GM23338 (cell line): ENCODE results near the gene CT45A10.
"Not testable (repeated sequence)": the region's sequence is repeated elsewhere in the genome, so short reads cannot be mapped to it uniquely, and the experiment has no call there.

Source experiments
- CREB1 ChIP-seq: fragments of 250-450 bp; sonication (Bioruptor Pico); IDR thresholded peaks from 2 replicates; pipeline ENCODE4 v1.5.0; 2020; ENCODE audit warnings: low read depth, mild to moderate bottlenecking, moderate library complexity
- EZH2 ChIP-seq: fragments of 200-600 bp; sonication (generic); IDR thresholded peaks from one replicate; pipeline ENCODE4 v1.8.0; 2017; ENCODE audit warnings: antibody characterized with exemption, mild to moderate bottlenecking, low read depth; ENCODE audit not compliant: unreplicated experiment
- EZH2phosphoT487 ChIP-seq: fragments of 200-600 bp; sonication (generic); IDR thresholded peaks from one replicate; pipeline ENCODE4 v1.8.1; 2018; ENCODE audit warnings: antibody characterized with exemption; ENCODE audit not compliant: unreplicated experiment
- JUNB ChIP-seq: IDR thresholded peaks from one replicate; pipeline ENCODE4 v1.6.1; 2016; ENCODE audit warnings: antibody characterized with exemption; ENCODE audit not compliant: unreplicated experiment
- NANOG ChIP-seq: IDR thresholded peaks from 2 replicates; pipeline ENCODE4 v1.6.1; 2016; ENCODE audit warnings: antibody characterized with exemption, borderline replicate concordance
- POLR2AphosphoS5 ChIP-seq: IDR thresholded peaks from 2 replicates; pipeline ENCODE4 v1.6.1; 2016; ENCODE audit warnings: antibody characterized with exemption, low read depth
- STAT1 ChIP-seq: IDR thresholded peaks from one replicate; pipeline ENCODE4 v1.6.1; 2016; ENCODE audit warnings: antibody characterized with exemption; ENCODE audit not compliant: unreplicated experiment
- ZNF114 ChIP-seq: fragments of 250-450 bp; sonication (Bioruptor Pico); IDR thresholded peaks from 2 replicates; pipeline ENCODE4 v1.5.0; 2020; ENCODE audit warnings: mild to moderate bottlenecking, moderate library complexity
- TF ChIP-seq, protein P1 (sequence below), 2 experiments: fragments of 200-600 bp in 1 of 2; sonication (generic) in 1 of 2; conservative IDR thresholded peaks; 2 replicates each; pipeline versions ENCODE4 v1.5.1 to v1.6.1; 2016 to 2017; ENCODE audit warnings: antibody characterized with exemption in 2 of 2, low read depth in 2 of 2, mild to moderate bottlenecking in 2 of 2, moderate library complexity in 1 of 2
- TF ChIP-seq, protein P2 (sequence below): IDR thresholded peaks from one replicate; pipeline ENCODE4 v1.6.1; 2018; ENCODE audit warnings: antibody characterized with exemption; ENCODE audit not compliant: unreplicated experiment
- TF ChIP-seq, protein P3 (sequence below): IDR thresholded peaks from 2 replicates; pipeline ENCODE4 v1.6.1; 2016; ENCODE audit warnings: antibody characterized with exemption
- TF ChIP-seq, protein P4 (sequence below): fragments of 250-450 bp; sonication (Bioruptor Pico); IDR thresholded peaks from 2 replicates; pipeline ENCODE4 v1.5.0; 2020; ENCODE audit warnings: mild to moderate bottlenecking, moderate library complexity

DNA sequence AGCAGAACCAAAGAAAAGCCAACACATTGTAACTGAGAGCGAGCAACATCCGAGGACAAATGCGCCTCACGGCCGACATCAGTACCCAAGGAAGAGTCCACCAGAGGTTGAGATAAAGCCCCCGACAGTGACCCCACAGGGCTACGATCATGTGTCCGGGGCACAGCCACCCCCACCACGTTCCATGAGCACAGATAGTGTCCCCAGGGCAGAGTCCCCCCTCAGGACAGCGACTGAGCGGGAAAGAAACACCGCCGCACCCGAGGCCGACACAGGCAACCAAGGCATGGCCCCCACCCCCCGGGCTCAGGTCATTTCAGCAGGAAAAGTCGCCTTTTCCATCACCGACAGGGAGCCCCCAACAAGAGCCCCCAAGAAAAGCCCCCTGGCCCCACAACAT, 5.0 kb downstream of the CT45A10 start:
- TF ChIP-seq, protein P1, sequence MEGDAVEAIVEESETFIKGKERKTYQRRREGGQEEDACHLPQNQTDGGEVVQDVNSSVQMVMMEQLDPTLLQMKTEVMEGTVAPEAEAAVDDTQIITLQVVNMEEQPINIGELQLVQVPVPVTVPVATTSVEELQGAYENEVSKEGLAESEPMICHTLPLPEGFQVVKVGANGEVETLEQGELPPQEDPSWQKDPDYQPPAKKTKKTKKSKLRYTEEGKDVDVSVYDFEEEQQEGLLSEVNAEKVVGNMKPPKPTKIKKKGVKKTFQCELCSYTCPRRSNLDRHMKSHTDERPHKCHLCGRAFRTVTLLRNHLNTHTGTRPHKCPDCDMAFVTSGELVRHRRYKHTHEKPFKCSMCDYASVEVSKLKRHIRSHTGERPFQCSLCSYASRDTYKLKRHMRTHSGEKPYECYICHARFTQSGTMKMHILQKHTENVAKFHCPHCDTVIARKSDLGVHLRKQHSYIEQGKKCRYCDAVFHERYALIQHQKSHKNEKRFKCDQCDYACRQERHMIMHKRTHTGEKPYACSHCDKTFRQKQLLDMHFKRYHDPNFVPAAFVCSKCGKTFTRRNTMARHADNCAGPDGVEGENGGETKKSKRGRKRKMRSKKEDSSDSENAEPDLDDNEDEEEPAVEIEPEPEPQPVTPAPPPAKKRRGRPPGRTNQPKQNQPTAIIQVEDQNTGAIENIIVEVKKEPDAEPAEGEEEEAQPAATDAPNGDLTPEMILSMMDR (conservative IDR thresholded peaks at IDR 0.05; ENCODE audit: low read depth in 2 of 2), result not testable (repeated sequence)
- not testable (repeated sequence) for TF ChIP-seq CREB1 (CRISPR knock-in tag); EZH2; POLR2AphosphoS5; JUNB; EZH2phosphoT487; STAT1; NANOG; ZNF114 (CRISPR knock-in tag)
- TF ChIP-seq, protein P2, sequence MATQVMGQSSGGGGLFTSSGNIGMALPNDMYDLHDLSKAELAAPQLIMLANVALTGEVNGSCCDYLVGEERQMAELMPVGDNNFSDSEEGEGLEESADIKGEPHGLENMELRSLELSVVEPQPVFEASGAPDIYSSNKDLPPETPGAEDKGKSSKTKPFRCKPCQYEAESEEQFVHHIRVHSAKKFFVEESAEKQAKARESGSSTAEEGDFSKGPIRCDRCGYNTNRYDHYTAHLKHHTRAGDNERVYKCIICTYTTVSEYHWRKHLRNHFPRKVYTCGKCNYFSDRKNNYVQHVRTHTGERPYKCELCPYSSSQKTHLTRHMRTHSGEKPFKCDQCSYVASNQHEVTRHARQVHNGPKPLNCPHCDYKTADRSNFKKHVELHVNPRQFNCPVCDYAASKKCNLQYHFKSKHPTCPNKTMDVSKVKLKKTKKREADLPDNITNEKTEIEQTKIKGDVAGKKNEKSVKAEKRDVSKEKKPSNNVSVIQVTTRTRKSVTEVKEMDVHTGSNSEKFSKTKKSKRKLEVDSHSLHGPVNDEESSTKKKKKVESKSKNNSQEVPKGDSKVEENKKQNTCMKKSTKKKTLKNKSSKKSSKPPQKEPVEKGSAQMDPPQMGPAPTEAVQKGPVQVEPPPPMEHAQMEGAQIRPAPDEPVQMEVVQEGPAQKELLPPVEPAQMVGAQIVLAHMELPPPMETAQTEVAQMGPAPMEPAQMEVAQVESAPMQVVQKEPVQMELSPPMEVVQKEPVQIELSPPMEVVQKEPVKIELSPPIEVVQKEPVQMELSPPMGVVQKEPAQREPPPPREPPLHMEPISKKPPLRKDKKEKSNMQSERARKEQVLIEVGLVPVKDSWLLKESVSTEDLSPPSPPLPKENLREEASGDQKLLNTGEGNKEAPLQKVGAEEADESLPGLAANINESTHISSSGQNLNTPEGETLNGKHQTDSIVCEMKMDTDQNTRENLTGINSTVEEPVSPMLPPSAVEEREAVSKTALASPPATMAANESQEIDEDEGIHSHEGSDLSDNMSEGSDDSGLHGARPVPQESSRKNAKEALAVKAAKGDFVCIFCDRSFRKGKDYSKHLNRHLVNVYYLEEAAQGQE, result not testable (repeated sequence)
- TF ChIP-seq, protein P3, sequence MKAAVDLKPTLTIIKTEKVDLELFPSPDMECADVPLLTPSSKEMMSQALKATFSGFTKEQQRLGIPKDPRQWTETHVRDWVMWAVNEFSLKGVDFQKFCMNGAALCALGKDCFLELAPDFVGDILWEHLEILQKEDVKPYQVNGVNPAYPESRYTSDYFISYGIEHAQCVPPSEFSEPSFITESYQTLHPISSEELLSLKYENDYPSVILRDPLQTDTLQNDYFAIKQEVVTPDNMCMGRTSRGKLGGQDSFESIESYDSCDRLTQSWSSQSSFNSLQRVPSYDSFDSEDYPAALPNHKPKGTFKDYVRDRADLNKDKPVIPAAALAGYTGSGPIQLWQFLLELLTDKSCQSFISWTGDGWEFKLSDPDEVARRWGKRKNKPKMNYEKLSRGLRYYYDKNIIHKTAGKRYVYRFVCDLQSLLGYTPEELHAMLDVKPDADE, result not testable (repeated sequence)
- TF ChIP-seq, protein P4, sequence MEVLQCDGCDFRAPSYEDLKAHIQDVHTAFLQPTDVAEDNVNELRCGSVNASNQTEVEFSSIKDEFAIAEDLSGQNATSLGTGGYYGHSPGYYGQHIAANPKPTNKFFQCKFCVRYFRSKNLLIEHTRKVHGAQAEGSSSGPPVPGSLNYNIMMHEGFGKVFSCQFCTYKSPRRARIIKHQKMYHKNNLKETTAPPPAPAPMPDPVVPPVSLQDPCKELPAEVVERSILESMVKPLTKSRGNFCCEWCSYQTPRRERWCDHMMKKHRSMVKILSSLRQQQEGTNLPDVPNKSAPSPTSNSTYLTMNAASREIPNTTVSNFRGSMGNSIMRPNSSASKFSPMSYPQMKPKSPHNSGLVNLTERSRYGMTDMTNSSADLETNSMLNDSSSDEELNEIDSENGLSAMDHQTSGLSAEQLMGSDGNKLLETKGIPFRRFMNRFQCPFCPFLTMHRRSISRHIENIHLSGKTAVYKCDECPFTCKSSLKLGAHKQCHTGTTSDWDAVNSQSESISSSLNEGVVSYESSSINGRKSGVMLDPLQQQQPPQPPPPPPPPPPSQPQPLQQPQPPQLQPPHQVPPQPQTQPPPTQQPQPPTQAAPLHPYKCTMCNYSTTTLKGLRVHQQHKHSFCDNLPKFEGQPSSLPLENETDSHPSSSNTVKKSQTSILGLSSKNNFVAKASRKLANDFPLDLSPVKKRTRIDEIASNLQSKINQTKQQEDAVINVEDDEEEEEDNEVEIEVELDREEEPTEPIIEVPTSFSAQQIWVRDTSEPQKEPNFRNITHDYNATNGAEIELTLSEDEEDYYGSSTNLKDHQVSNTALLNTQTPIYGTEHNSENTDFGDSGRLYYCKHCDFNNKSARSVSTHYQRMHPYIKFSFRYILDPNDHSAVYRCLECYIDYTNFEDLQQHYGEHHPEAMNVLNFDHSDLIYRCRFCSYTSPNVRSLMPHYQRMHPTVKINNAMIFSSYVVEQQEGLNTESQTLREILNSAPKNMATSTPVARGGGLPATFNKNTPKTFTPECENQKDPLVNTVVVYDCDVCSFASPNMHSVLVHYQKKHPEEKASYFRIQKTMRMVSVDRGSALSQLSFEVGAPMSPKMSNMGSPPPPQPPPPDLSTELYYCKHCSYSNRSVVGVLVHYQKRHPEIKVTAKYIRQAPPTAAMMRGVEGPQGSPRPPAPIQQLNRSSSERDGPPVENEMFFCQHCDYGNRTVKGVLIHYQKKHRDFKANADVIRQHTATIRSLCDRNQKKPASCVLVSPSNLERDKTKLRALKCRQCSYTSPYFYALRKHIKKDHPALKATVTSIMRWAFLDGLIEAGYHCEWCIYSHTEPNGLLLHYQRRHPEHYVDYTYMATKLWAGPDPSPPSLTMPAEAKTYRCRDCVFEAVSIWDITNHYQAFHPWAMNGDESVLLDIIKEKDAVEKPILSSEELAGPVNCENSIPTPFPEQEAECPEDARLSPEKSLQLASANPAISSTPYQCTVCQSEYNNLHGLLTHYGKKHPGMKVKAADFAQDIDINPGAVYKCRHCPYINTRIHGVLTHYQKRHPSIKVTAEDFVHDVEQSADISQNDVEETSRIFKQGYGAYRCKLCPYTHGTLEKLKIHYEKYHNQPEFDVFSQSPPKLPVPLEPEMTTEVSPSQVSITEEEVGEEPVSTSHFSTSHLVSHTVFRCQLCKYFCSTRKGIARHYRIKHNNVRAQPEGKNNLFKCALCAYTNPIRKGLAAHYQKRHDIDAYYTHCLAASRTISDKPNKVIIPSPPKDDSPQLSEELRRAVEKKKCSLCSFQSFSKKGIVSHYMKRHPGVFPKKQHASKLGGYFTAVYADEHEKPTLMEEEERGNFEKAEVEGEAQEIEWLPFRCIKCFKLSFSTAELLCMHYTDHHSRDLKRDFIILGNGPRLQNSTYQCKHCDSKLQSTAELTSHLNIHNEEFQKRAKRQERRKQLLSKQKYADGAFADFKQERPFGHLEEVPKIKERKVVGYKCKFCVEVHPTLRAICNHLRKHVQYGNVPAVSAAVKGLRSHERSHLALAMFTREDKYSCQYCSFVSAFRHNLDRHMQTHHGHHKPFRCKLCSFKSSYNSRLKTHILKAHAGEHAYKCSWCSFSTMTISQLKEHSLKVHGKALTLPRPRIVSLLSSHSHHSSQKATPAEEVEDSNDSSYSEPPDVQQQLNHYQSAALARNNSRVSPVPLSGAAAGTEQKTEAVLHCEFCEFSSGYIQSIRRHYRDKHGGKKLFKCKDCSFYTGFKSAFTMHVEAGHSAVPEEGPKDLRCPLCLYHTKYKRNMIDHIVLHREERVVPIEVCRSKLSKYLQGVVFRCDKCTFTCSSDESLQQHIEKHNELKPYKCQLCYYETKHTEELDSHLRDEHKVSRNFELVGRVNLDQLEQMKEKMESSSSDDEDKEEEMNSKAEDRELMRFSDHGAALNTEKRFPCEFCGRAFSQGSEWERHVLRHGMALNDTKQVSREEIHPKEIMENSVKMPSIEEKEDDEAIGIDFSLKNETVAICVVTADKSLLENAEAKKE (CRISPR knock-in tag), result not testable (repeated sequence)
